ENCODE data around the gene POU2F1. TPM values are rescaled to one million over a fixed set of nuclear protein-coding genes. Genes with fewer than 3 reads are reported as not detected.

The POU2F1 gene
- total and polyA plus RNA-seq, 11 donors: 2.4 to 13.4 (median 8.8) TPM

- Histone ChIP-seq H3K27me3 (no peaks in the 10 kb centered on the region), H3K36me3 (no peaks in the 10 kb centered on the region), H3K4me3 (peak overlapping the region; percentile 40 to 93 (median 78)), H3K4me1 (peaks cover 0 to 26% (median 5%) of the 10 kb centered on the region in 12 donors), H3K27ac (peak overlapping the region; percentile 66 to 94 (median 86)), H3K9me3 (no peaks in the 10 kb centered on the region)
- WGBS, 4 donors: 0 to 1% (median 0%) methylated on average over 43 to 85 of the region's 85 CpGs
- intact Hi-C loops (cut with DNase I): loop anchor here in 6 of 10 donors (5.0 to 10.0 kb wide), 3 partner anchors 72 to 80 kb away; no protein-coding TSS in a partner anchor
- ATAC-seq: peak; percentile 24 to 87 (median 84)
- peak; percentile 53 to 83 (median 63) for DNase-seq
- peak in 1 of 2 donors; percentile 6 for TF ChIP-seq POLR2A (IDR thresholded peaks at IDR 0.05)
- no peak for TF ChIP-seq CTCF (IDR thresholded peaks at IDR 0.05)
Measured at GRCh38 chr1:167454894-167455785, 234.5 kb downstream of the POU2F1 start.

GRCh38 chr1:167455786-167456446 is 235.2 kb downstream of the POU2F1 start:
- Histone ChIP-seq H3K9me3 (no peaks in the 10 kb centered on the region), H3K27ac (peak overlapping the region; percentile 66 to 94 (median 86)), H3K27me3 (no peaks in the 10 kb centered on the region), H3K4me1 (peaks cover 0 to 26% (median 5%) of the 10 kb centered on the region in 12 donors), H3K4me3 (peak overlapping the region; percentile 40 to 93 (median 78)), H3K36me3 (no peaks in the 10 kb centered on the region)
- ATAC-seq (peak; percentile 71 to 88 (median 76)), DNase-seq (peak in 4 of 5 donors; percentile 40 to 51 (median 46))
- TF ChIP-seq CTCF (IDR thresholded peaks at IDR 0.05) (no peak), POLR2A (IDR thresholded peaks at IDR 0.05) (no peak)
- intact Hi-C loops (cut with DNase I): loop anchor here in 6 of 10 donors (5.0 to 10.0 kb wide), 3 partner anchors 71 to 79 kb away; no protein-coding TSS in a partner anchor
- WGBS, 4 donors: 1 to 3% (median 2%) methylated on average over 6 to 23 of the region's 23 CpGs

GRCh38 chr1:167456524-167456923 is 235.8 kb downstream of the POU2F1 start:
- H3K4me3 ChIP-seq: peak overlapping the region in 5 of 12 donors; percentile 73 to 89 (median 80)

More at GRCh38 chr1:167456524-167456923, 235.8 kb downstream of the POU2F1 start:
- H3K36me3 ChIP-seq: no peaks in the 10 kb centered on the region
- DNase-seq (no peak), ATAC-seq (no peak)
- TF ChIP-seq POLR2A (IDR thresholded peaks at IDR 0.05) (no peak), CTCF (IDR thresholded peaks at IDR 0.05) (no peak)
- intact Hi-C loops (cut with DNase I): loop anchor here in 6 of 10 donors (5.0 to 10.0 kb wide), 3 partner anchors 71 to 78 kb away; no protein-coding TSS in a partner anchor
- peaks cover 0 to 26% (median 5%) of the 10 kb centered on the region in 12 donors for H3K4me1 ChIP-seq
- WGBS, 4 donors: 91 to 94% (median 91%) methylated on average over 5 of the region's 5 CpGs
- no peaks in the 10 kb centered on the region for H3K9me3 ChIP-seq
- peak overlapping the region in 7 of 12 donors; percentile 80 to 89 (median 86) for H3K27ac ChIP-seq
- no peaks in the 10 kb centered on the region for H3K27me3 ChIP-seq
